ACC112 (cell line): ENCODE measurements around the gene PPP1R12B.
"Not testable (repeated sequence)": the region's sequence is repeated elsewhere in the genome, so short reads cannot be mapped to it uniquely, and the experiment has no call there.

Experiments used
- H2AFZ ChIP-seq: fragments of 200-600 bp; sonication (generic); one replicate; pipeline ENCODE4 v1.6.0; 2017; ENCODE audit warnings: antibody characterized with exemption, low read length; ENCODE audit not compliant: unreplicated experiment
- H3K27ac ChIP-seq: fragments of 200-600 bp; sonication (generic); 2 replicates; pipeline ENCODE4 v1.5.1; 2014; ENCODE audit warnings: low read depth, mild to moderate bottlenecking, antibody characterized with exemption, low read length, moderate library complexity
- H3K27me3 ChIP-seq: fragments of 200-600 bp; sonication (generic); 2 replicates; pipeline ENCODE4 v1.6.1; 2014; ENCODE audit warnings: mild to moderate bottlenecking, antibody characterized with exemption, low read length, moderate library complexity, mixed read lengths; ENCODE audit not compliant: insufficient read depth
- H3K36me3 ChIP-seq: fragments of 200-600 bp; sonication (generic); 2 replicates; pipeline ENCODE4 v1.6.1; 2016; ENCODE audit warnings: mild to moderate bottlenecking, antibody characterized with exemption, low read length, moderate library complexity, mixed read lengths; ENCODE audit not compliant: insufficient read depth
- H3K4me1 ChIP-seq: fragments of 200-600 bp; sonication (generic); one replicate; pipeline ENCODE4 v1.6.1; 2016; ENCODE audit warnings: low read length, mixed read lengths; ENCODE audit not compliant: insufficient read depth, unreplicated experiment, control insufficient read depth
- H3K4me3 ChIP-seq: fragments of 200-600 bp; sonication (generic); 2 replicates; pipeline ENCODE4 v1.5.1; 2014; ENCODE audit warnings: mild to moderate bottlenecking, low read depth, low read length
- H3K79me2 ChIP-seq: fragments of 200-600 bp; sonication (generic); one replicate; pipeline ENCODE4 v1.6.0; 2016; ENCODE audit warnings: low read length; ENCODE audit not compliant: control insufficient read depth, unreplicated experiment, insufficient read depth

Gene PPP1R12B

DNA sequence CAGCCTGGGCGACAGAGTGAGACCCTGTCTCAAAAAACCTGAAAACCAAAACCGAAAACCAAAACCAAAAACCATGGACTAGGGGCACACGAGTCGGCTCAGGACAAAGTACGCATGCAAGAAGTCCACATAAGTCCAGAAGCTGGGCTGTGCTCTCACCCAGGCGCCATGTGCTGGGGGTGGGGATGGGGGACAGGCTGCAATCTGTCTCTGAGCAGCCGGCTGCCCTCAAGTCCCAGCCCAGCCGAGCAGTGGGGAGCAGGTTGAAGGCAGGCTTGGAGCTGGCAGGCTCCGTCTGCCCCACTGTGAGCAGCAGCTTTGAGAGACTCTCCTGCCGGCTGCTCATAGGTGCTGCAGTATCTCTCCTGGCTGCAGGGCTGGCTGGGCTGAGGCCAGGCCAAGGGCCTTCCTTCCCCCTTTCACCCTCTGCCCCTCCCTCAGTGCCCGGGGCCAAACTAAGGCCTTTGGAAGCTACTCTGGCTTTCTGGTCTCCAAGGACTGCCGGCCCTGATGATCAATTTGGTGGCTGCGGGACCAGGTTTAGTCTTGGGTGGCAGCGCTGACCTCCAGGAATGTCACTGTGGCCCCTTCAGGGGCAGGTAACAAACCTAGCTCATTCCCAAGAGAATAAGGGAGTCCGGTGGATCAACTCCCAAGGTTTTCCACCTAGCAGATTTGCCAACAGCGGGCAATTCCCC is 289.0 kb downstream of the PPP1R12B start:
- not testable (repeated sequence) for H3K4me1 ChIP-seq, H3K4me3 ChIP-seq, H2AFZ ChIP-seq, H3K36me3 ChIP-seq, H3K27ac ChIP-seq, H3K79me2 ChIP-seq
- peaks cover 61% of the 10 kb centered on the region for H3K27me3 ChIP-seq

DNA sequence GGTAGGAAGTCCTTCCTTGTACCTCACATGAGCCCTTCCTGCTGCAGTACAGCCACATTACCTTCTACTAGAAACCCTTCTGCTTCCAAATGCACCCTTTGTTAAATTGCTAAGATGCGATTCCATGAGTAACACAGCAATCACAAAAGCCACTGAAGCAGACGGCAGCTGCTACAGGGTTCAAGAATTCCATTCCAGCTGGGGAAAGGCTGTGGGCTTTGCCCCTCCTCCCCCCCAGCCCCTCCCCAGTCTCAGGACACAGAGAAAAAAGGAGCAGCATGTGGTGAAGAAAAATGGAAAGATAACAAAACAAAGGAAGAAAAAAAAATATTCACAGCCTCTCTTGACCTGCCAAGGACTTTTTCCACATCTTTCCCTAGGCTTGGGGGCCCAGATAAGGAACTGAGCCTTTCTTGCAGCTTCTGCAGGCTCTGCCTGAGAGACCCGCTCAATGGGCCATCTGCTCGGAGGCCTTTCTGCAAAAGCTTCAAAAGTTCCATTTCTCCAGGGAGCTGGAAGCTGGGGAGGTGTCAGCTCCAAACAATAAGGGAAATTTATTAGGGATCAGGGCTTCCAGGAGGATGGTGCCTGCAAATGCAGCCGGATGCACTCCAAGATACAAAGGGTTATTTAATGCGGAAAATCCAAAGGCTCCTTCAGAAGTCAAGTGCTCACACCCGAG is 289.7 kb downstream of the PPP1R12B start:
- no peak overlapping the region for H3K27ac ChIP-seq
- H3K4me1 ChIP-seq = no peaks in the 10 kb centered on the region
- H3K79me2 ChIP-seq = no peaks in the 10 kb centered on the region
- H2AFZ ChIP-seq = no peak overlapping the region
- no peaks in the 10 kb centered on the region for H3K36me3 ChIP-seq
- H3K4me3 ChIP-seq = no peak overlapping the region
- H3K27me3 ChIP-seq = peaks cover 67% of the 10 kb centered on the region

DNA sequence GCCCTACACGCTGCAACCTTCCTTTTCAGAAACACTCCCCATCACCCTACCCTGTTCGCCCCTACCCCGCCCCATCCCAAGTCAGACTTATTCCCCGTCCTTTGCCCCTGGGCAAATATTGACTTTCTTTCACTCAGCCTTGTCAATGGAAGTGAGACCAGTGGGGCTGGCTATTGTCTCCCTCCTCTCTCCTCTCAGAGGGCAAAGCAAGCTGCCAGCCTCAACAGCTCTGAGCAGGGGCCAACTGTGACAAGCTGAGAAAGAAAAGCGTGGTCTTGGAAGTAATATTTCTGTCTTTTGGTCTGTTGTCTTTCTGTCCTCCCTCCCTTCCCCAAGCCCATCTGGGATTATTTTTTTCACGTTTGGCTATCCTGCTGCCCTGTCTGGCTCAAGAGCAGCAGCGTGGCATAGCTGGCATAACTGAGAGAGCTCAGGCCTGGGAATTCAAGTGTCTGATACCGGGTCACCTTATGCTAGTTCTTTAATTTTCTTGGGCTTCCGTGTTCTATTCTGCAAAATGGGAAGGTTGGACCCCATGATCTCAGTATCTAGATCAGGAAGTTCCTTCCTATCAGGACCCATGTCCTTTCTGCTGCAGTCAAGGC is 290.3 kb downstream of the PPP1R12B start:
- H3K4me1 ChIP-seq, H3K36me3 ChIP-seq, H3K4me3 ChIP-seq, H3K27ac ChIP-seq, H3K79me2 ChIP-seq, H2AFZ ChIP-seq: not testable (repeated sequence)
- peaks cover 73% of the 10 kb centered on the region for H3K27me3 ChIP-seq

DNA sequence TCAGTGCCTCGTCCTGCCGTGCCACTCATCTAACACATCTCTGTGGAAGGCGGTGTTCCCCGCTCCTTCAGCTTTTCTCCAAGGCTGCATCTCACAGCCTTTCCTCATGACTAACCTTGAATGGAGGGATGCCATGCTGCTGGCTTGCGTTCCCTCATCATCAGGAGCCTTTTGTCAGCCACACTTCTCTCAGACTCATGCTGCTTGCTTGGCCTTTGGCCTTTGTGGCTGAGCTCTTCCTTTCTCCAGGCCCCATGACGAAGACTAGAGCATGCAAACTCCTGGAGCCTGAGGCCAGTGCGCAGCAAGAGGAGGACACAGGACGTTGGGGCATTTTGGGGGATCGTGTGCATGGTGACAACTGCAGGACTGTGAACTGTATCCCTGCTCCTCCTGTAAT is 291.0 kb downstream of the PPP1R12B start:
- H3K27ac ChIP-seq = no peak overlapping the region
- no peaks in the 10 kb centered on the region for H3K4me1 ChIP-seq
- H3K36me3 ChIP-seq = no peaks in the 10 kb centered on the region
- peaks cover 78% of the 10 kb centered on the region for H3K27me3 ChIP-seq
- no peaks in the 10 kb centered on the region for H3K79me2 ChIP-seq
- no peak overlapping the region for H2AFZ ChIP-seq
- no peak overlapping the region for H3K4me3 ChIP-seq

DNA sequence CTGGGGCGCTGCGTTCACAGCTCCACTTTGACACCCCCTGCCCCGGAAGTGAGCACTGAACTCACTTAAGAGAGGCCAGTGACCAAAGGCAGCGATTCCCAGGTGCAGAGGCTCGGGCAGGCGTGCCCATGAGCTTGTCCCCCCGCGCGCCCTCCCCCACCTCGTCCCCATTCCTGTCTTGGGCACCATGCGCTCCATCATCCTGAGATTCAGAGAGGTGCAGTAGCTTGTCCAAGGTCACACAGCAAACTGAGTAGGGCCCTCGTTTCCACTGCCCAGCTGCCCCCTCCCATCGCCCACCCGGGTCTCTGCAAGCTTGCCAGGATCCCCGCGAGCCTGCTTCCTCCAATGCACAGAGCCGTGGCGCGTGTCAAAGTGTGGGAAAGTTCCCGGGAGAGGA is 293.7 kb downstream of the PPP1R12B start:
- no peaks in the 10 kb centered on the region for H3K4me1 ChIP-seq
- H3K27ac ChIP-seq = no peak overlapping the region
- H3K36me3 ChIP-seq = no peaks in the 10 kb centered on the region
- no peak overlapping the region for H3K4me3 ChIP-seq
- no peak overlapping the region for H2AFZ ChIP-seq
- H3K79me2 ChIP-seq = no peaks in the 10 kb centered on the region
- peaks cover 84% of the 10 kb centered on the region for H3K27me3 ChIP-seq
